ENCODE data around the gene TEFM. TPM values are rescaled to one million over a fixed set of nuclear protein-coding genes. Genes with fewer than 3 reads are reported as not detected.

TEFM gene, protein sequence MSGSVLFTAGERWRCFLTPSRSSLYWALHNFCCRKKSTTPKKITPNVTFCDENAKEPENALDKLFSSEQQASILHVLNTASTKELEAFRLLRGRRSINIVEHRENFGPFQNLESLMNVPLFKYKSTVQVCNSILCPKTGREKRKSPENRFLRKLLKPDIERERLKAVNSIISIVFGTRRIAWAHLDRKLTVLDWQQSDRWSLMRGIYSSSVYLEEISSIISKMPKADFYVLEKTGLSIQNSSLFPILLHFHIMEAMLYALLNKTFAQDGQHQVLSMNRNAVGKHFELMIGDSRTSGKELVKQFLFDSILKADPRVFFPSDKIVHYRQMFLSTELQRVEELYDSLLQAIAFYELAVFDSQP
- 30.8 TPM for total RNA-seq

DNA sequence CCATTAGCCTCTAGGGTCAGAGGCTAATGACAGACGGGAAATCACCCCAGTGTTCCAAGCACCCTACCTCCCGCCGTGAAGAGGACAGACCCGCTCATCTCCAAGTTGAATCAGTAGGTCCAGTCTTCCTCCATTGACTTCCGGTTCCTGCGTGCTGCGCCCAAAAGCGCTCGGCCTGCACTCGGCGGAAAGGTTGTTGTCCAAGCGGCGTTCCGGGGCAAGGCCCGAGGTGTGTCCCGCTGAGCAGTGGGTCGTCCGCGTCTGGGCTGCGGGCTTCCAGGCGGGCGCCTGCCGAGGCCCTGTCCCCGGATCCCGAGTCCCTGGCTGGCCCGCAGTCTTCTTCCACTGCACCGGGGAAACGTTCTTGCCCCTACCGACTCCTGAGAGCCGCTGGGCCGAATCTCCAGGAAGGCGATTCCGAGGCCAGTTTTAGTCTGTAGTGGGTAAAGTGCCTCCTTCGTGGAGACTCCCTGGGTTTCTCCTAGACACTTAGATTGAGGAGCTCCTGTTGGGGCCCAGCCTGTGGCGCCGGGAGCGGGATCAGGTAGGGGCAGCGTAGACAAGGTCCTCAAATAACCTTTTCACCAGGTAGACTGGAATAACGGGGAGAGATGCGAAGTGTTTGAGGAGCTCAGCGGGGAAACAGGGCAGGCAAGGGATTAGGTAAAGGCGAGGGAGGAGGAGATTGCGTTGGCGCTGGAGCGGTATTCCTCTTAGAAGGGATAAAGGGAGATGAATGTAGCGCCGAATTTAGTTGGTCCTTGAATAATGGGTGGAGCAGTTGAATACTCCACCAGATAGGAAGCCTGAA lies at the start of gene TEFM:
TSS of gene TEFM (minus strand) at position 138 of the 811 bp plus-strand sequence. CDS start at position 98, 40 bp downstream.

GRCh38 chr17:30921544-30922196 lies 15.6 kb upstream of the TEFM start, which contains the start of gene ADAP2:
Gene ADAP2, plus strand, starts transcription at chr17:30921945. Its CDS starts 70 bp downstream, at chr17:30922015.

Other genes starting within 250 kb of the TEFM start
- 17.9 TPM for gene CRLF3, start 81.5 kb downstream of the TEFM start, total RNA-seq
- gene ATAD5, start 74.3 kb downstream of the TEFM start, total RNA-seq: 8.5 TPM
- 5.5 TPM for gene ADAP2, start 15.7 kb upstream of the TEFM start, total RNA-seq
- gene RNF135, start 64.8 kb upstream of the TEFM start, total RNA-seq: 9.6 TPM
- 171 TPM for gene NF1, start 188.7 kb upstream of the TEFM start, total RNA-seq